Right lobe of liver (tissue), 6 donors: ENCODE data around the gene DOCK10. TPM values are rescaled to one million over a fixed set of nuclear protein-coding genes. Genes with fewer than 3 reads are reported as not detected.
"Not testable (repeated sequence)": the region's sequence is repeated elsewhere in the genome, so short reads cannot be mapped to it uniquely, and the experiment has no call there.

Source experiments
- ATAC-seq, 4 donors: fragments of 200-7000 bp; cut with Tn5 transposase; one replicate each; pipeline ENCODE4 v1.9.1; 2020; ENCODE audit warnings: mild to moderate bottlenecking in 4 of 4, moderate library complexity in 4 of 4
- DNase-seq, 3 donors: peaks; one replicate each; pipeline ENCODE4 v3.0.0-alpha.2; 2020
- H3K27ac ChIP-seq, 3 donors: fragments of 200-600 bp; one replicate each; pipeline ENCODE4 v1.8.0; 2022
- H3K27me3 ChIP-seq, 2 donors: fragments of 200-600 bp; one replicate each; pipeline ENCODE4 v1.8.0; 2022
- H3K36me3 ChIP-seq, 4 donors: fragments of 200-600 bp; sonication (generic) in 1 of 4; one replicate each; pipeline versions ENCODE4 v1.5.1 to v1.8.0; 2017 to 2022; ENCODE audit warnings: control low read depth in 1 of 4
- H3K4me1 ChIP-seq, 4 donors: fragments of 200-600 bp; sonication (generic) in 1 of 4; one replicate each; pipeline versions ENCODE4 v1.5.1 to v1.8.0; 2017 to 2022; ENCODE audit warnings: control low read depth in 1 of 4
- H3K4me3 ChIP-seq, 3 donors: fragments of 200-600 bp; one replicate each; pipeline ENCODE4 v1.8.0; 2022
- H3K9me3 ChIP-seq, 4 donors: fragments of 200-600 bp; sonication (generic) in 1 of 4; one replicate each; pipeline versions ENCODE4 v1.5.1 to v1.8.0; 2017 to 2022; ENCODE audit warnings: control low read depth in 1 of 4
- POLR2A ChIP-seq: fragments of 450-650 bp; IDR thresholded peaks from one replicate; pipeline ENCODE4 v1.6.1; 2017; ENCODE audit warnings: antibody characterized with exemption, mild to moderate bottlenecking
- WGBS: methylation state at CpG from one replicate; pipeline ENCODE4 v1.1.6; 2018; ENCODE audit warnings: low coverage, low lambda C conversion rate; ENCODE audit not compliant: insufficient coverage; ENCODE audit errors: missing lambda C conversion rate; 5-methylcytosine and 5-hydroxymethylcytosine counted together
- intact Hi-C, 2 donors: fragments of 100-400 bp; cut with DNase I; formaldehyde crosslinking; loops; one replicate each; pipeline versions ENCODE4 v1.11.2 to v1.14.1; 2022
- total RNA-seq, 6 experiments: library from RNA; depleted of rRNA in 2 of 6; stranded (reverse); fragments of >200 nt in 2 of 6; fragmentation: NEBNext Ultra II Directional in 3 of 6; extraction: Animal tissue kit (Norgen Biotek cat#: 25700) in 3 of 6; gene quantifications; one replicate each; pipeline versions ENCODE4 v1.1.0 to v1.2.4, GENCODE V29; 2016 to 2023
- TF ChIP-seq, protein P1 (sequence below), 4 donors: fragments of 200-600 bp in 3 of 4; fragments of 450-650 bp in 1 of 4; IDR thresholded peaks; one replicate each; pipeline versions ENCODE4 v1.5.1 to v1.8.0; 2016 to 2022; ENCODE audit warnings: antibody characterized with exemption in 4 of 4, mild to moderate bottlenecking in 2 of 4
- donor health status: DM: no; HTN: yes; CAD: no.
- donor health status: DM: no; HTN: no; CAD: no.
- donor health status: DM: no; HTN: no; CAD: no.
- donor health status: DM: no; HTN: yes; CAD: no.
- donor health status: DM: no; HTN: yes; CAD: no.

Gene DOCK10
- total RNA-seq, 6 experiments from 2014 or later, result 5.1 to 10.2 (median 7.1) TPM

DNA sequence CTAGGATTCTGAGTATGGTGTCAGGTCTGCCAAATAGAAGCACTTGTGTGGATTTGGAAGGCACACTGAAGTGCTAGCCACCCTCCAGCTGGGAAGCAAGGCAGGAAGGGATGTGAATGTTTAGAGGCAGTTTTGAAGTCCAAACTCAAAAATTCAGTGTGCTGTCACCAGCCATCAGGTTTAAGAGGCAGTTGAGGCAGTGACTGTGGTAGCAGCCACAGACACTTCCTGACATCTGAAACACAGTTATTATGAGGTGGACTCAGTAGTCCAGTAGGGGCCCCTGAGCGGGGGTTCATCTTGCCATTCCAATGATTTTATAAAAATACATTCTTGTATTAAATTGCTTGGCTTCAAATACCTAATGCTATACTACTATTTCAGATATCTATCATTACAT, 13.4 kb upstream of the DOCK10 start:
- Histone ChIP-seq H3K9me3 (no peaks in the 10 kb centered on the region), H3K4me3 (no peak overlapping the region), H3K36me3 (no peaks in the 10 kb centered on the region), H3K27me3 (no peaks in the 10 kb centered on the region), H3K4me1 (no peaks in the 10 kb centered on the region), H3K27ac (no peak overlapping the region)
- intact Hi-C loops, result no loop called here
- ATAC-seq, result no peak
- TF ChIP-seq, protein P1, sequence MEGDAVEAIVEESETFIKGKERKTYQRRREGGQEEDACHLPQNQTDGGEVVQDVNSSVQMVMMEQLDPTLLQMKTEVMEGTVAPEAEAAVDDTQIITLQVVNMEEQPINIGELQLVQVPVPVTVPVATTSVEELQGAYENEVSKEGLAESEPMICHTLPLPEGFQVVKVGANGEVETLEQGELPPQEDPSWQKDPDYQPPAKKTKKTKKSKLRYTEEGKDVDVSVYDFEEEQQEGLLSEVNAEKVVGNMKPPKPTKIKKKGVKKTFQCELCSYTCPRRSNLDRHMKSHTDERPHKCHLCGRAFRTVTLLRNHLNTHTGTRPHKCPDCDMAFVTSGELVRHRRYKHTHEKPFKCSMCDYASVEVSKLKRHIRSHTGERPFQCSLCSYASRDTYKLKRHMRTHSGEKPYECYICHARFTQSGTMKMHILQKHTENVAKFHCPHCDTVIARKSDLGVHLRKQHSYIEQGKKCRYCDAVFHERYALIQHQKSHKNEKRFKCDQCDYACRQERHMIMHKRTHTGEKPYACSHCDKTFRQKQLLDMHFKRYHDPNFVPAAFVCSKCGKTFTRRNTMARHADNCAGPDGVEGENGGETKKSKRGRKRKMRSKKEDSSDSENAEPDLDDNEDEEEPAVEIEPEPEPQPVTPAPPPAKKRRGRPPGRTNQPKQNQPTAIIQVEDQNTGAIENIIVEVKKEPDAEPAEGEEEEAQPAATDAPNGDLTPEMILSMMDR (IDR thresholded peaks at IDR 0.05), result no peak
- TF ChIP-seq POLR2A, result no peak
- WGBS, result 89% methylated on average over 1 of the region's 1 CpG
- DNase-seq, result no peak

DNA sequence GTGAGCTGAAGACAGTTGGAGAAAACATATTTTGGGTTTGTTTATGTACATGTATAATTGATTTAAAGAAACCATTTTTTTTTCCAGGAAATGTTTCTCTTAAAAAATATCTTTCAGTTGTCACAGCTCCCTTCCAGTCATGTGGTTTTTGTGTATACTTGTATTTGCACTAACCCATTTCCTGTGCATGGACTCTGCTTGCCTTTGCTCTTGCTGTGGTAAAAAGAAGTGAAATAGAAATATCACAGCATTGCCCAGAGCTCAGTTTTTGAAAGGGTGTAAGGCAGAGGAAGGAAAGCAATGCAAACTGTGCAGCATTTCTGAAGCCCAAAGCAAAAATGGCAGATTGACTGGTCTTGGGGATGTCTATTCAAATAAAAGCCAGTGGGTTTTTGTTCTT, 10.4 kb upstream of the DOCK10 start:
- H3K4me3 ChIP-seq, result no peak overlapping the region
- no peaks in the 10 kb centered on the region for H3K27me3 ChIP-seq
- DNase-seq (no peak), ATAC-seq (peak in 3 of 4 donors; percentile 19 to 44 (median 37))
- no peaks in the 10 kb centered on the region for H3K36me3 ChIP-seq
- intact Hi-C loops, result no loop called here
- H3K9me3 ChIP-seq, result no peaks in the 10 kb centered on the region
- no peak overlapping the region for H3K27ac ChIP-seq
- H3K4me1 ChIP-seq, result no peaks in the 10 kb centered on the region
- TF ChIP-seq, protein P1 (IDR thresholded peaks at IDR 0.05), result no peak
- TF ChIP-seq POLR2A, result no peak

DNA sequence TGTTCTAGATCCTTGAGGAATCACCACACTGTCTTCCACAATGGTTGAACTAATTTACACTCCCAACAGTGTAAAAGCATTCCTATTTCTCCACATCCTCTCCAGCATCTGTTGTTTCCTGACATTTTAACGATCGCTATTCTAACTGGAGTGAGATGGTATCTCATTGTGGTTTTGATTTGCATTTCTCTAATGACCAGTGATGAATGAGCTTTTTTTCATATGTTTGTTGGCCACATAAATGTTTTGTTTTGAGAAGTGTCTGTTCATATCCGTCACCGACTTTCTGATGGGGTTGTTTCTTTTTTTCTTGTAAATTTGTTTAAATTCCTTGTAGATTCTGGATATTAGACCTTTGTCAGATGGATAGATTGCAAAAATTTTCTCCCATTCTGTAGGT, 5.2 kb upstream of the DOCK10 start:
- not testable (repeated sequence) for H3K4me1 ChIP-seq

DNA sequence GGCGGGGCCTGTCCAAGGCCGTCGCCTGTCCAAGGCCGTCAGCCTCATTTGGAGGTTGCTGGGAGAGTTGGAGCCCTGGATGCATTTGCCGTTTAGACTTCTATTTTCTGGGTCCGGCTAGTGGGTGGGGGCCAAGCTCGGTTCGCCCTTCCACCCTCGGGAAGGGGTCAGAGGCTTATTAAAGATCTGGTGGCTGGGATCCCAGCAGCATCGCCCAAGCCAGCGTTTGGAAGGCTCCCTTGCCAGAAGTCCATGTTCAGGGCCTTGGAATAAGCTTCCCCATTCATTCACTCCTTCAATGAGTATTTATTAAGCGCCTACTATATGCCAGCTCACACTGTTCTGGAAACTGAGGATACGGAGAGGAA, 516 bp upstream of the DOCK10 start:
- Histone ChIP-seq H3K4me1 (peaks cover 0 to 2% (median 0%) of the 10 kb centered on the region in 4 donors), H3K27me3 (no peaks in the 10 kb centered on the region), H3K9me3 (no peaks in the 10 kb centered on the region), H3K4me3 (peak overlapping the region; percentile 47 to 72 (median 65)), H3K36me3 (no peaks in the 10 kb centered on the region), H3K27ac (no peak overlapping the region)
- ATAC-seq, result no peak
- no peak for DNase-seq
- no peak for TF ChIP-seq POLR2A
- TF ChIP-seq, protein P1 (IDR thresholded peaks at IDR 0.05), result no peak
- 26% methylated on average over 9 of the region's 13 CpGs for WGBS
- intact Hi-C loops, result no loop called here

More for the DNA sequence above, 5.2 kb upstream of the DOCK10 start:
- H3K4me3 ChIP-seq, H3K27ac ChIP-seq, H3K9me3 ChIP-seq, H3K36me3 ChIP-seq, intact Hi-C loops, H3K27me3 ChIP-seq, ATAC-seq, DNase-seq: not testable (repeated sequence)
- 78% methylated on average over 4 of the region's 4 CpGs for WGBS

DNA sequence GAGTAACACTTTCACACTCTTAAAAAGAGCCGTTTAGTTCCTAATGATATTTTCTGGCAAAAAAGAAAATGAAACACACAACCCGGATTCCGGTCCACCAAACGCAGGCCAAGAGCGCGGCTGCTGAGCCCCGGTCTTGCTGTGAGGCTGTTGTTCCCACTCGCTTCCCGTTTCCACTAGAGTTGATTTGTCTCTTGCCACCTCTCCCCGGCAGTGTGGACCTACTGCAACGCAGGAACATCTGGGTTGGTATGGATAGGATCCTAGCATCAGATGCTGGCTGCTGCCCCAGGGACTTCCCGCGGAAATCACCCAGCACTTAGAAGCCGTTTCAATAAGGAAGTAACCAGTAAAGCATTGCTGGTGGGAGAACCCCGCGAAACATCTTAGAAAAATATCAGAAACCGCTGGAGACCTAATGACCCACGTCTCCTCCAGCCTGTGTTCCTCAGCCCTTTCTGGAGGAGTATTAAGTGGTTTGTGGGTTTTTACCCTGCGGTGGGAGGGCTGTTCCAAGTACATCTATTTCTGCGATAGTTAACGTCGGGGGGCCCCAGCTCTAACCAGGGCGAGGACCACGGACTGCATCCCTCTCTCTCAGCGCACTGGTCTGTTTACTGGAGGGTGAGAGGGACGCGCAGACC, 939 bp downstream of the DOCK10 start:
- DNase-seq (peak; percentile 33 to 59 (median 56)), ATAC-seq (peak; percentile 62 to 68 (median 66))
- no peaks in the 10 kb centered on the region for H3K9me3 ChIP-seq
- intact Hi-C loops, result no loop called here
- peaks cover 0 to 2% (median 0%) of the 10 kb centered on the region in 4 donors for H3K4me1 ChIP-seq
- H3K36me3 ChIP-seq, result no peaks in the 10 kb centered on the region
- H3K4me3 ChIP-seq, result peak overlapping the region; percentile 47 to 72 (median 65)
- no peak for TF ChIP-seq POLR2A
- TF ChIP-seq, protein P1 (IDR thresholded peaks at IDR 0.05), result no peak
- H3K27ac ChIP-seq, result peak overlapping the region; percentile 2 to 33 (median 29)
- H3K27me3 ChIP-seq, result no peaks in the 10 kb centered on the region
- WGBS, result 14% methylated on average over 19 of the region's 27 CpGs
